Stimulated activated CD8-positive, alpha-beta memory T cell treated with anti-CD3 and anti-CD28 coated beads, Interleukin-4, amount 100 ng/mL, for 24 hours (primary cell): ENCODE results near the gene HLA-DMB.

ENCODE experiments used
- DNase-seq: peaks from one replicate; pipeline ENCODE4 v3.0.0-alpha.2; 2020; ENCODE audit warnings: low read depth

The HLA-DMB gene

DNA sequence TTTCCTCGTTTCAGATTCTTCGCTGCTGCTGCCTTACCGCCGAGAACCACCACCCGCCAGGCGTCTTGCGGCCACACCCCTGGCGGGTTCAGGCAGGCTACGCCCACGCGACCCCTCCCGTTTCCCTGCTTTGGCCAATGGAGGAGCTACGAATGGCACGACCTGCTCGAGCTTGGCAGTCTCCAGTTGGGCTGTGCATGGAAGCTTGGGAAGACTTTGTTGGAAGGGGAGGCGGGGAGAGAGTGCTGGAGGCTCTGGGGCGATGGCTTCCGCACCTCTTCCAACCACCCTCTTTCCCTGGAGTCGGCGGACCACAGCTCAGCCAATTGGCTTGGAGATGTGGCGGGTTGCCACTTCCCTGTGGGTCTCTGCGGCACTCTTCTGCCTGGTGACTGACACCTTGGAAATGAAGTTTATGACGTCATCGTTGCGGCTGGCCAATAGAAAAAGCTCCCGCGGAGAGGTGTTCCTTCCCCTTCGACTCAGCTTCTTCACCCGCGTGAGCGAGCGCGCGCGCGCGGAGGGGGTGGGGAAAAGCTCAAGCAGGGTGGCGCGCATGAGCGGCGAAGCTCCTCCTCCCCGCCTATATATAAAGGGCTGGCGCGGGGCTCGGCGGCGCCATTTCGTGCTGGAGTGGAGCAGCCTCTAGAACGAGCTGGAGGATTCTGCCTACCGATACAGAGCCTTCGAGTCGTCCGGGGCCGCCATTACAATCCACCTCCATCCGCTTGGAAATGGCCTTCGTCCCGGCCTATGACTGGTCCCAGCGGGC is 30.9 kb upstream of the HLA-DMB start:
- DNase-seq: peak; percentile 98

DNA sequence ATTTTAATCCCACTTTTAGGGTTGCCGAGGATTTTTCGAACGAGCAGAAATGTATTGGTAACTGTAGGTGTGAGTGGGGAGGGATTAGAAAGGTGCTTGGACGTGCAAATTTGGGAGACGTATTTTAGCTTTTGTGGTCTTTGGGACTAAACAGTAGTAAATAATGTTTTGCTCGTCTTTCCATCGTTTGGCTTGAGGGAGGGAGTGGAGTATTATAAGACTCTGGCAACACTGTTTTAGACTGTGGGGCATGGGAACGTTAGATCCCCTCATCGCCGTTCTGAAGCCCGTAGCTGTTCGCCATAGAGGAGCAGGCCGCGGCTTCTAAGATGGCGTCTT is 30.4 kb upstream of the HLA-DMB start:
- DNase-seq: no peak

DNA sequence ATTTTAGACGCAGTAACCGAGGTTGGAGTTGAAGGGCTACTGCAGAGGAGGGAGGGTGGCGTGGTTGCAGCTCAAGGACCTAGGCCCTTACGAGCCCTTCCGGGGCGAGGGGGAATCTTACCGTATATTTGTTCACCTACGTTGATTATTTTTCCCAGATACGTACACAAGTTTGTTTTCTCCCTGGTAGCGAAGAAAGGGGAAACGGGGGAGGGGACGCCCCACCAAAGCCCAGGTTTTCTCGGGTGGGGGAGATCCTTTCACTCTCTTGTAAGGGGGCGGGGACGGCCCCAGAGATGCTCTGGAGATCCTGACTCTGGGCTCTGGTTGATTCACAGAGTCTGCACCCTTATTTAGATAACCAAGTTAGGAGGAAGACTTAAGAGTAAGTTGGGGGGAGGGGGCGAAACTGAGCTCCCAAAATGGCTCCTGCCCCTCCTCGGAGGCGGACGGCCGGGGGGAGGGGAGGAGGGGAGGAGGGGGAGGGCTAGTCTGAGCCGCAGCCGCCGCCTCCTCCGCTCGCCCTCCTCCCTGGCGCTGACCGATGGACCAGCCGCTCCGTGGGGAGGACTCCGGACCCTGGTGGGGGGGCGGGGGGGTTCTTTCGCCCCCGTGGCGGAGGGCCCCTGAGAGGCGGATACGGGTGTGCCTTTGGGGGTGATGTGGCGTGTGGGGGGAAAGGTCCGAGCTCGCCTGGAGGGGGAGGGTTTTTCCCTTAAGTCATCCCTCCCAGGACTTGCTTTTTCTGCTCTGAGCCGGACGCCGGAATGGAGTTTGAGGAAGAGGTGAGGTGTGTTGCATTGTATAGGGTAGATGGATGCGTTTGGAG is 29.8 kb upstream of the HLA-DMB start:
- peak; percentile 75 for DNase-seq

DNA sequence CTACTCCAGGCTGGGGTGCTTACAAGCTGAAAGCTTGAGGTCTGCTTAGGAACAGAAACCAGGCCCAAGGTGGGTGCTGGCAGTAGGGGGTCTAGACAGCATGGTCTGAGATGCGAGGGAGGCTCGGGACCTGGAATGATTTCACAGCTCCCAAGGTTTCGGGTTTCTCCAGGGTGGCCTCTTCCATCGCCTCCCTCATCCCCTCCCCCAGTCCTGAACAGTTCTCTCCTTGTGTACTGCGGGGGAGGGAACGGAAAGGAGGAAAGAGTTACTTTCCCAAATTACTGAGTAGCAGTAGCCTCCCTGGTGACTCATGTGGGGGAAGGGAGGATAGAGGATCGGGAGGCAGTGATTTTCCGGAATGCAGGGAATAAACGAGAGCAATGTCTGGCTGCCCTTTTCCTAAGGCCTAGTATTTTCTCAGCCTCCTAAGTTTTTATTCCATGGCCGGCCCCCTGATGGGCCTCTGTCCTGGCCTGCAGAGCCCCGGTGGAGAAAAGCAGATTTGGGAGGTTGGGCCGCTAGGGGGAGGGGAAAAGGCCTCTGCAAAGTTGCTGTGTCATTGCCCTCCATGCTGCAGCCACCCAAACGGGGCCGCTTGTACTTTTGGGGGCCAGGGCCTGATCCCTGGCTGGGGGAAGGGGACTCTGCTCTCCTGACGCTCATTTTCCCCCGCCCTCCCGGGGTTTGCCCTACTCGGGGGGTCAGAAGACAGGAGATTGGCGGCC is 29.0 kb upstream of the HLA-DMB start:
- peak; percentile 64 for DNase-seq

DNA sequence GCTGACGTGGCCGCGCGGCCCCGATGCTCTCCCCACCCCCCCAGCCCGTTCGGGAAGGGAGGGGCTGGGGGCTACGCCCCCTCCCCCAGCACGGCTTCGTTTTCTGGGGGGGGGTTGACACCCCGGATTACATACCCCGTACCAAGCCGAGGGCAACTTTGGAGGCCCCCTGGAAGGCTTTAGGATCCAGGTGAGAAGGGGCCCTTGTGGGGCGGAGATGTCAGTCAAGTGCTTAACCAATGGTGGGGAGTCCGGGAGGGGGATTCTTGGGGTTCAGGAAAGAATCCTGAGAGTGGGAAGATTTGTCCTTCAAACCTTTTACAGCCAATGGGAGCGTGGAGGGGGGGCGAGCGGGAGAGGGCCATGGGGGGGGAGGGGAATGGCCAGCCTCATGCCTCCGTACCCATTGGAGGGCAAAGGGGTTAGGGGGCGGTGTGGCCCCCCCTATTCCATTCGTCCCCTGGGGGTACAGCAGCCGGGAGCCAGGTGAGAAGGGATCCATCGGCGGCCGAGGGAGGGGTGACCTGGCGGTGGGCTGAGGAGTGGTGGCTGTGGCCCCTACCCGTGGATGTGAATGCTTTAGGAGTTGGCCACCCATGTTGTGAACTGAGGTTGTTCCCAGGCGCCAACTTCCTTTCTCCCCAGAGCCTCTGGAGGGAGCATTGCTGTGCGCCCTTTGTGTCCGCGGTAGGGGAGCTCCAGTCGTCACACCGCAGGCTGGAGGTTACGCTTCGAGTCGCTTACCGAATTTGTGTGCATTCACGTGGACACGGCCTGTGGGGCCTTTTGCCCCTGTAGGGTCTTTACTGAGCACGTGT is 28.2 kb upstream of the HLA-DMB start:
- DNase-seq: peak; percentile 64

DNA sequence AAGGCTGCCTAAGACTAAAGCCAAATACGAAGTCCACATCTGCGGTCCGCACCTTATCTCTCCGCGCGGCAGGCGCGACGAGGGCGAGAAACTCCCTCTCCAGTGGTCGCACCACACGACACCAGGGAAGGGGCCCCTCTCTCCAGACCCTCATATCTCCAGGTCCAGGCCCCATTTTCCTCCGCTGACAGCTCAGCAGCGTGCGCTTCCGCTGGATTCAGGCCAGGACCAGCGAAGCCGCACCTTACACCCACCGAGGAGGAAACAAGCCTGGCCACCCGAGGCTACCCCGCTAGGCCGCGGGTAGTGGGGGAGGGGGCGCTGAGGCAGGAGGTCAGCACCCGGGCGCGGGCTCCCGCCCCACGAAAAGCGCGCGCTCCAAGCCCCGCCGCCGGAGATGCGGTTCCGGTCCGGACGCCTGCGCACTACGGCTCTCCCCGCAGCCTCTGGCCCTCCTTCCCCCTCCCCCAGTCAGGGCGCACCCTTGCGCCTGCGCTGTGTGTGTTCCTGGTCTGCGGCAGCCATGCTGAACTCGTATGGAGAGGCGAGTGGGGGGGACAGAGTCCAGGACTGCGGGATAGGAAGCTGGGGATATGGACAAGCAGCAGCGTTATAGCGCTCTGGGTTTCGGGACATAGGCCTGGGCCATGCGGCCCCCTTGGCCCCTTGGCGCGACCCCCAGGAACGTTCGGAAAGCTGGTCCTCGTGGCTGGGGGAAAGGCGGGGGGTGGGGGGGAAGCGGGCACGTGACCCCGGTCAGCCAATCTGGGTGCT is 27.5 kb upstream of the HLA-DMB start, which contains the start of gene BRD2:
TSS of gene BRD2 (plus strand) at position 502 of the 774 bp plus-strand sequence. CDS start 4,305 bp downstream, outside the sequence.
- peak; percentile 96 for DNase-seq

DNA sequence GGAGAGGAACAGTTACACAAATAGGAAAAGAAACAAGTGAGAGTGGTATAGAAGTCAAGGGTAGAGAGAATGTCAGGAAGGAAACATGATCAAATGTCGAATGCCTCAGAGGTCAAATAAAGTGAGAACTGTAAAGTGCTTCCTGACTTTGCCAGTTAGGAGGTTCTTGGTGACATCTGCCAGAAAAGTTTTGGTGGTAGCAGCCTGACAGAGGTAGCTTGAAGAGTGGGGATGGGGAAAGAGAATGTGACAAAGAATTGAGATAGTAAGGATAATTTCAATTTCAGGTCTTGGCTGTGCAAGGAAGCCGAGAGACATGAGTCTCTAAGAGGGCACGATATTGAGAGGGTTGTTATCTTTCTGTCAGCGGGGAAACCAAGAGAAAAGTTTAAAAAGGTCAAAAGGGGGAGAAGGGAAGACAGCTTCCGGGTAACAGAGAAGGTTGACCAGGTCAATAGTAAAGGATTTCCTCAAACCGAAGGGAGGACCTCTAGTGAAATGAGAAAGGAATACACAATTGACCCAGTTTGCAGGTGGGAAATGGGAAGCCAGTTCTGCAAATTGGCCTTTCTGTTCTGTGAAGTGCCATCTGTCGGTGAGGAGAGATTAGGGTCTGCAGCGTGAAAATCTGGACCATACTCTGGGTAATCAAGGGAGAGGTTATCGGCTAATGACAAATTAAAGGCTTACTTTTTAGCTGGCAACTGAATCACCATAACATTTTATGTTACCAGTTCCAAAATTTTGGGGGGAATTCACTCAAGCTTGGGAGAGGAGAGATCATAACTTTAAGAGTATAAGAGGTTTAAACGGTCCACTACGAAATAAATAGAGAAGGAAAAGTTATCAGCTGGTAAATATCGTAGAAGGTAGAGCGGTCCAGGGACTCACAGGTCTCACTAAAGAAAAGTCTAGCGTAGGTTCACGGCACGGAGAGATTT is 26.6 kb upstream of the HLA-DMB start:
- no peak for DNase-seq

DNA sequence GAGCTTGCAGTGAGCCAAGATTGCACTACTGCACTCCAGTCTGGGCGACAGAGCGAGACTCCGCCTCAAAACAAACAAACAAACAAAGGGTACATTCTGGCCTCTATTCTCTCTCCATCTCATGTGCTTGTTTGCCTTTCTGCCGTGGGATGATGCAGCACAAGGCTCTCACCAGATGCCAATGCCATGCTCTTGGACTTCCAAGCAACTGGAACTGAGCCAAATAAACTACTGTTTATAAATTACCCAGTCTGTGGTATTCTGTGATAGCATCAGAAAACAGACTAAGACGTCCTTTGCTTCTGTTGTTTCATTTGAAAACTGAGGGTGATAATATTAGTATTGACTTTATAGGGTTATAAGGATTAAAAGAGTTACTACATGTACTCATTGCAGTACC is 23.9 kb upstream of the HLA-DMB start:
- DNase-seq: no peak

DNA sequence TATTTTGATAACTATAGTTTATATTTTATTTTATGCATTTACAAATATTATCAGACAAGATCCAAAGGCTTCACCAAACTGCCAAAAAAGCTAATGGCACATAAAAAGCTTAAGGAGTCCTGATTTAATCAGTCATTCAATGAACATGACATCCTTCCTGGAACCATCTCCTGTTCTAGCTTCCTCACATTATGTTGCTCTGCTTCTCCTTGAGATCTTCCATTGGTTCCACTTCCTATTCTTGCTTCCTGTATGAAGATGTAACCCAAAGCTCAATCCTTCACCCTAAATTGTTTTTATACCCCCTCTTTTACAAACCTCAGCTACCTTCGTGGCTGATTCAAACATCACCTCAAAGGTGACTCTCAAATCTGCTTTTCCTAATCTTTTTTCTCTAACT is 23.0 kb upstream of the HLA-DMB start:
- no peak for DNase-seq

DNA sequence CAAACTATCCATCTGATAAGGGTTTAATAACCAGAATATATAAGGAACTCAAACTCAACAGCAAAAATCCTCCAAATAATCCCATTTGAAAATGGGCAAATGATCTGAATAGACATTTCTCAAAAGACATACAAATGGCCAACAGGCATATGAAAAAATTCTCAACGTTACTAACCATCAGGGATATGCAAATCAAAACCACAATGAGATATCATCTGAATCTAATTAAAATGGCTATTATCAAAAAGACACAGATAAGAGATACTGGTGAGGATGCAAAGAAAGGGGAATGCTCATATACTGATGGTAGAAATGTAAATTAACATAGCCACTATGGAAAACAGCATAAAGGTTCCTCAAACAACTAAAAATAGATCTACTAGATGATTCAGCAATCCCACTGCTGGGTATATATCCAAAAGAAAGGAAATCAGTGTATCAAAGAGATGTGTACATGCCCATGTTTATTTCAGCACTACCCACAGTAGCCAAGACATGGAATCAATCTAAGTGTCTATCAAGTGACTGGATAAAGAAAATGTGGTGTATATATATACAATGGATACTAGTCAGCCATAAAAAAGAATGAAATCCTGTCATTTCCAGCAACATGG is 21.5 kb upstream of the HLA-DMB start:
- DNase-seq: no peak

DNA sequence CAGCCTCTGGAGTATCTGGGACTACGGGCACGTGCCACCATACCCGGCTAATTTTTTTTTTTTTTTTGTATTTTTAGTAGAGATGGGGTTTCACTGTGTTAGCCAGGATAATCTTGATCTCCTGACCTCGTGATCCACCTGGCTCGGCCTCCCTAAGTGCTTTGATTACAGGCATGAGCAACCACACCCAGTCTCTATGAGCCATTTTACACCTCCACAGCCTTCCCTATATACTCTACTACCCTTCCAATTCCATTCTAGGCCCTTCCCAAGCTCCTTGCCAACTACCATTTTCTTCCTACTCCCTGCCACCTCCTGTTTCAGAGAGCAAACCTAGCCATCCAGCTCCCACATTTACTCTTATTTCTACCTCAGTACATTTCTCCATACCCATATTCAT is 19.7 kb upstream of the HLA-DMB start:
- DNase-seq: no peak

DNA sequence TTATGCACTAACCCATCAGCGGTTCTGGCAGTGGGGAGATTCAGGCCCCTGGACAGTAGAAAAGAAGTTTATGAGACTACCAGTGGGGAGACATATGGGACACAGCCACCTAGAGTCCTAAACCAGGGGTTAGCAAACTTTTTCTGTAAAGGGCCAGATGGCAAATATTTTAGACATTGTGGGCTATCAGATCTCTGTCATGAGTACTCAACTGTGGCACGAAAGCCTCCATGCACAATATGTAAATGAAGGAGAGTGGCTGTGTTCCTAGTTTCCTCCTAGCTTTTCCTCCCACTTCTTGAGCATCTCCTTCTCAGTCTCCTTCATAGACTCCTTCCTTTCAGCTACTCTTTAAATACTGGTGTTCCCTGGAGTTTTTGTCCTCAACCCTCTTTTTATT is 15.3 kb upstream of the HLA-DMB start:
- DNase-seq: no peak

DNA sequence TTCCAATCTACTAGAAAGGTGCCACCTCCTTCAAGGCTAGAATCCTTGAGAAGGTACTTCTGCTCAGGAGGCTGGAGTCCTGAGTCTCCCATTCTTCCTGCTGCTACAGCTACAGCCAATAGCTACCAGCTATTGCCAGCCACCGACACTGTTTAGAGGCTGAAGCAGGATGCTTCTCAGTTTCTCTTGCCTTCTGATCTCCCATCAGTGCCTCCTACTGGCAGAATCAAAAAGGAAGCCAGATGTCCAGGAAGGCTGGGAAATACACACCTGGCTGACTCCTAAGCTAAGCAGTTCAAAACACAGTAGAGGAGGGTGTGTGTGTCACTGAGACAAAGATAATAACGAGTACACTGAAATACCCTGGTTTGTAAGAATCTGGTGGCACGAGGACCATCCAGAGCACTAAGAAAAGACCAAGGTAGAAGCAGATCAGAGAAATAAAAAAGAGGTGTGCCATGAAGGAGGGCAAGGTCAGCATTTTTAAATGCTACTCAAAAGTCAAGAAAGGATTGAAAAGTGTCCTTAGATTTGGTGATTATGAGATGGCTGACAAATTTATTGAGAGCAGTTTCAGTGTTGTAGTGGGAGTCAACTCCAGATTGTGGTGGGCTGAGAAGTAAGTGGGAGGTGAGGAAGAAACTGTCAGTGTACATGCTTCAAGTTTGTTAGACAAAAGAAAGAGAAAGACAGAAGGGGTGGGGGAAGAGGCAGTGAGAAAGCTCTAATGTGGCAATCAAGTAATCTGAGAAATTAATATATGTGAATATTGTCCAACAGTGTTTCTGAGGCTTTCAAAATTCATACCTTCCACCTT is 14.4 kb upstream of the HLA-DMB start:
- DNase-seq: no peak

DNA sequence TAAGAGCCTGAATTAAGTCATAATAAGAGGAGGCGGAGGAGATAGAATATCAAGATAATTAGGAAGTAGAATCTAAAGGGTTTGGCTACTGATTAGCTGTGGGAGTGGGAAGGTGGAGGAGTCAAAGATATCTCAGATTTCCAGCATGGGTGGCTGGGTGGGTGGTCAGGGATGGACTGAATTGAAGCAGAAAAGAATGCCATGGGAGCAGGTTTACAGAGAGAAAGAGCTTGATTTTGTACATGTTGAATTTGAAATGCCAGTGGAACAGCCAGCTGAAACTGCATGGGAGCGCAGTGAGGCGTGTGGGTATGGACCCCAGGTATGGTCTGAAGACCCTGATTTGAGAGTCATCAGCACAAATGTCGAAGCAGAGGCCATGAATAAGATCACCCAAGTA is 13.4 kb upstream of the HLA-DMB start:
- no peak for DNase-seq

DNA sequence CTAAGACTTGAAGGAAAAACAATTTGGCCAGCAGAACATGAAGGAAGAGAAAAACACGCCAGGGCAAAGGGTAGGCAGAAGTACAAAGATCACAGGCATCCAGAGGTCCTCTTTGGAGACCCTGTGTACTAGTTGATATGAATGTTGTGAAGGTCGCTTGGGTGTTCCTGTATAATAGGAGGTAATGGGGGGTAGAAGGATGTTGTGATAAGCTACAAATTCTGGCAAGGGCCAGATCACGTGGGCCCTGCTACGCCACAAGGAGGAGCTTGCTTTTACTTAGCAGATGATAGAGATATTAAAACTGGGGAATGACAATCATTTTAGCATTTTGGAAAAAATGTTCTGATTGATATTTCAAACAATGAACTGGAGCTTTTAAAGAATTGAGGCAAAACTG is 12.9 kb upstream of the HLA-DMB start:
- no peak for DNase-seq

DNA sequence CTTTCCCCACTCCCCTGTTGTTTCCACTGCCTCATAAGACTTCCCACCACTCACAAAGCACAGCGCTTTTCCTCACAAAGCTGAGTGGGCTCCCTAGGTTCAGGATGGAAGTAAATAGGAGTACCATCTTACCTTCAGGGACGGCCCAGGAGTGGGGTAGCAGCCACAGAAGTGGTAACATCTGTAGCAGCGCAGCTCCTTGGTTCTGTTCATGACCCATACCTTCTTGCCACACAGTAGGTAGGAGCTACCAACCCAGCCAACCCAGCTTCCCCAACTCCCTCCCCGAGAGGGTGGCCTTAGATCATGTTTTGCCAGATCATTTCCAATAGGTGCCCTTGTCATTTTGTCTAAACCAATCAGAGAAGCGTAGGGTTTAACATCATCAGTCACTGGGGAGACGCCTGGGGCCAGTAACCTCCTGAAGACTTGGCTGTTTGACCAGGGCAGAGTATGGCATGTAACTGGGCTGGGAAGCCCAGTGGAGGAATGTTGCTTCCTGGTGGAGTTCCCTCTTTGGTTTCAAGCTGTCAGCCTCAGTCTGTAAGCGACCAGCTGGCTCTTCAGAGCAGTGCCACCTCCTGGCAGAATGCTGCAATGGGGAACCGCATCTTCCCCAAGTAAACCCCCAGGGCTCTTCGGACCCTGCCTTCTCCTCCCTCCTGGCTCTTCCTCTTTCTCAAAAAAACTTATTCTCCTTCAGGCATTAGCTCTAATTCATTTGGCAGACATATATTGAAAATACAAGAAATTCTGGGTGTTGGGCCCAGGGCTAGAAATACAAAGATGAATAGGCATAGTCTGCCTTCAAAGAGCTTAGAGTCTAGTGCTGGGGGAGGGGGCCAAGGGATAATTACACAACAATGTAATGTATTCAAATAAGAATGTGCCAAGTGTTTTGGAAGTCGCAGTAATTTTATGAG is 12.2 kb upstream of the HLA-DMB start, which contains the start of gene HLA-DMA:
TSS of gene HLA-DMA (minus strand) at position 281 of the 923 bp plus-strand sequence. CDS start at position 220, 61 bp downstream.
- peak; percentile 45 for DNase-seq

DNA sequence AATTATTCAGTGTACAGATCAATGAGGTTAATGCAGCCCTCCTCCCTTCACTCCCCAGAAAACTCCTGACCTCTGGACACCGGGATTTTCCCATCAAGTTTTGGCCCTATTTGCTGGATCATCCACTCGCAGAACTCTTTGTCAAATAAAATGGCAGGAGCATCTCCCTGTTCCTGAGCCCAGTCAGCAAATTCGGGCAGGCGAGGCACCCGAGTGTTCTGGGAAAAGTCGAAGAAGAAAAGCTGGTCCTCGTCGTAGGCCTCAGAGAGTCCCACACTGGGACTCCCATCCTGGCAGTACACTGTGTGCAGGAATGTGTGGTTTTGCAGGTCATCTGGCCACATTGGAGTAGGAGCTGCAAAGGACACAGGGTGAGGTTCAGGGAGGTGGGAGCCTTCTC is 9.6 kb upstream of the HLA-DMB start:
- no peak for DNase-seq
